WTC11 (cell line): ENCODE data around the gene DPP10. TPM values are rescaled to one million over a fixed set of nuclear protein-coding genes. Genes with fewer than 3 reads are reported as not detected.

Source experiments
- ATAC-seq: fragments of 200-7000 bp; cut with Tn5 transposase; 2 replicates; pipeline ENCODE4 v1.10.0; 2021; ENCODE audit warnings: mild to moderate bottlenecking, moderate library complexity
- CTCF ChIA-PET: fragments of 300-600 bp; sonication (Branson Sonifier 250); formaldehyde crosslinking; loops from one replicate; lab custom pipeline; 2021; ENCODE audit warnings: antibody characterized with exemption; lab: Charles Lee
- POLR2A ChIA-PET: fragments of 350-600 bp; sonication (Branson Sonifier 250); formaldehyde crosslinking; loops from one replicate; lab custom pipeline; 2021; ENCODE audit warnings: antibody characterized with exemption; lab: Charles Lee
- DNase-seq: peaks from one replicate; pipeline ENCODE4 v3.0.0; 2021; ENCODE audit warnings: low spot score
- H3K27ac Mint-ChIP-seq: 2 replicates; pipeline ENCODE4 v1.8.0; 2021; ENCODE audit warnings: mixed read lengths
- H3K27me3 Mint-ChIP-seq: 2 replicates; pipeline ENCODE4 v1.8.0; 2021; ENCODE audit warnings: low read depth, mild to moderate bottlenecking, moderate library complexity, mixed read lengths
- H3K36me3 Mint-ChIP-seq: 2 replicates; pipeline ENCODE4 v1.8.0; 2021; ENCODE audit warnings: mixed read lengths
- H3K4me1 Mint-ChIP-seq: 2 replicates; pipeline ENCODE4 v1.8.0; 2022; ENCODE audit warnings: mixed read lengths
- H3K4me3 Mint-ChIP-seq: 2 replicates; pipeline ENCODE4 v1.8.0; 2021; ENCODE audit warnings: mild to moderate bottlenecking, moderate library complexity, mixed read lengths
- H3K9me3 Mint-ChIP-seq: 2 replicates; pipeline ENCODE4 v1.8.0; 2021; ENCODE audit warnings: mixed read lengths
- AR ChIP-seq: fragments of 250-450 bp; sonication (Bioruptor Pico); IDR thresholded peaks from 2 replicates; pipeline ENCODE4 v1.9.0; 2021; ENCODE audit warnings: mild to moderate bottlenecking
- ARID4B ChIP-seq: sonication (generic); formaldehyde crosslinking; IDR thresholded peaks from 2 replicates; pipeline ENCODE4 v1.8.0; 2023; ENCODE audit warnings: missing genetic modification reagents, mild to moderate bottlenecking, borderline replicate concordance
- CBFB ChIP-seq: sonication (generic); formaldehyde crosslinking; IDR thresholded peaks from 2 replicates; pipeline ENCODE4 v1.8.1; 2022; ENCODE audit warnings: mild to moderate bottlenecking, low read depth, missing genetic modification reagents
- JUN ChIP-seq: sonication (generic); formaldehyde crosslinking; IDR thresholded peaks from 2 replicates; pipeline ENCODE4 v1.8.0; 2023; ENCODE audit warnings: mild to moderate bottlenecking, missing genetic modification reagents
- NR2C2 ChIP-seq: sonication (generic); formaldehyde crosslinking; IDR thresholded peaks from 2 replicates; pipeline ENCODE4 v1.8.0; 2022; ENCODE audit warnings: mild to moderate bottlenecking, missing genetic modification reagents
- NR3C1 ChIP-seq: sonication (generic); formaldehyde crosslinking; conservative IDR thresholded peaks from 2 replicates; pipeline ENCODE4 v1.8.1; 2023; ENCODE audit warnings: low read depth, mild to moderate bottlenecking, missing genetic modification reagents
- PREB ChIP-seq: sonication (generic); formaldehyde crosslinking; IDR thresholded peaks from 2 replicates; pipeline ENCODE4 v1.8.1; 2022; ENCODE audit warnings: mild to moderate bottlenecking, missing genetic modification reagents, moderate library complexity, borderline replicate concordance
- ZNF232 ChIP-seq: sonication (generic); formaldehyde crosslinking; IDR thresholded peaks from 2 replicates; pipeline ENCODE4 v1.8.0; 2022; ENCODE audit warnings: mild to moderate bottlenecking, missing genetic modification reagents
- ZNF263 ChIP-seq: sonication (generic); formaldehyde crosslinking; IDR thresholded peaks from 2 replicates; pipeline ENCODE4 v1.8.1; 2022; ENCODE audit warnings: low read depth, mild to moderate bottlenecking, moderate library complexity, missing genetic modification reagents
- ZNF281 ChIP-seq: sonication (generic); formaldehyde crosslinking; IDR thresholded peaks from 2 replicates; pipeline ENCODE4 v1.8.0; 2023; ENCODE audit warnings: mild to moderate bottlenecking, missing genetic modification reagents
- ZNF317 ChIP-seq: sonication (generic); formaldehyde crosslinking; IDR thresholded peaks from 2 replicates; pipeline ENCODE4 v1.8.1; 2023; ENCODE audit warnings: low read depth, mild to moderate bottlenecking, moderate library complexity, missing genetic modification reagents, borderline replicate concordance
- ZNF416 ChIP-seq: fragments of 250-450 bp; sonication (Bioruptor Pico); IDR thresholded peaks from 2 replicates; pipeline ENCODE4 v1.9.0; 2021; ENCODE audit warnings: mild to moderate bottlenecking, inconsistent platforms
- total RNA-seq: library from RNA; stranded (reverse); gene quantifications from 3 replicates; pipeline ENCODE4 v1.2.3, GENCODE V29; 2021

Gene DPP10
- total RNA-seq, 1 experiment from 2014 or later, result 4.0 TPM

GRCh38 chr2:115573756-115574155 lies 1131.3 kb downstream of the DPP10 start:
- ChIA-PET POLR2A (no interaction called here), CTCF (no interaction called here)
- no peaks in the 10 kb centered on the region for H3K4me1 Mint-ChIP-seq
- ATAC-seq, result no peak
- H3K4me3 Mint-ChIP-seq, result no peak overlapping the region
- no peaks in the 10 kb centered on the region for H3K27me3 Mint-ChIP-seq
- H3K9me3 Mint-ChIP-seq, result peaks cover 16% of the 10 kb centered on the region
- no peak for DNase-seq
- no peak overlapping the region for H3K27ac Mint-ChIP-seq
- no peak for TF ChIP-seq ARID4B
- TF ChIP-seq ZNF416, result no peak
- TF ChIP-seq ZNF263 (CRISPR knock-in tag), result no peak
- TF ChIP-seq PREB (CRISPR knock-in tag), result no peak
- TF ChIP-seq NR3C1 (CRISPR knock-in tag), result no peak
- TF ChIP-seq ZNF232 (CRISPR knock-in tag), result no peak
- no peak for TF ChIP-seq NR2C2
- TF ChIP-seq CBFB (CRISPR knock-in tag), result no peak
- no peak for TF ChIP-seq JUN (CRISPR knock-in tag)
- no peak for TF ChIP-seq ZNF281 (CRISPR knock-in tag)
- no peak for TF ChIP-seq ZNF317
- peaks cover 11% of the 10 kb centered on the region for H3K36me3 Mint-ChIP-seq

GRCh38 chr2:115574667-115575066 lies 1132.2 kb downstream of the DPP10 start:
- Mint-ChIP-seq H3K4me3 (no peak overlapping the region), H3K4me1 (no peaks in the 10 kb centered on the region), H3K27ac (no peak overlapping the region), H3K36me3 (peaks cover 11% of the 10 kb centered on the region), H3K27me3 (no peaks in the 10 kb centered on the region), H3K9me3 (peaks cover 16% of the 10 kb centered on the region)
- CTCF ChIA-PET, result no interaction called here
- POLR2A ChIA-PET, result no interaction called here
- TF ChIP-seq JUN (CRISPR knock-in tag) (no peak), AR (CRISPR knock-in tag) (no peak), ARID4B (no peak)
- no peak for ATAC-seq
- no peak for DNase-seq
